LoVo (cell line): Measurements from ENCODE around the gene TOGARAM1.

Experiments used
- DNase-seq: peaks from one replicate; pipeline ENCODE4 v3.0.0-alpha.2; 2016; ENCODE audit warnings: low spot score

The TOGARAM1 gene, protein sequence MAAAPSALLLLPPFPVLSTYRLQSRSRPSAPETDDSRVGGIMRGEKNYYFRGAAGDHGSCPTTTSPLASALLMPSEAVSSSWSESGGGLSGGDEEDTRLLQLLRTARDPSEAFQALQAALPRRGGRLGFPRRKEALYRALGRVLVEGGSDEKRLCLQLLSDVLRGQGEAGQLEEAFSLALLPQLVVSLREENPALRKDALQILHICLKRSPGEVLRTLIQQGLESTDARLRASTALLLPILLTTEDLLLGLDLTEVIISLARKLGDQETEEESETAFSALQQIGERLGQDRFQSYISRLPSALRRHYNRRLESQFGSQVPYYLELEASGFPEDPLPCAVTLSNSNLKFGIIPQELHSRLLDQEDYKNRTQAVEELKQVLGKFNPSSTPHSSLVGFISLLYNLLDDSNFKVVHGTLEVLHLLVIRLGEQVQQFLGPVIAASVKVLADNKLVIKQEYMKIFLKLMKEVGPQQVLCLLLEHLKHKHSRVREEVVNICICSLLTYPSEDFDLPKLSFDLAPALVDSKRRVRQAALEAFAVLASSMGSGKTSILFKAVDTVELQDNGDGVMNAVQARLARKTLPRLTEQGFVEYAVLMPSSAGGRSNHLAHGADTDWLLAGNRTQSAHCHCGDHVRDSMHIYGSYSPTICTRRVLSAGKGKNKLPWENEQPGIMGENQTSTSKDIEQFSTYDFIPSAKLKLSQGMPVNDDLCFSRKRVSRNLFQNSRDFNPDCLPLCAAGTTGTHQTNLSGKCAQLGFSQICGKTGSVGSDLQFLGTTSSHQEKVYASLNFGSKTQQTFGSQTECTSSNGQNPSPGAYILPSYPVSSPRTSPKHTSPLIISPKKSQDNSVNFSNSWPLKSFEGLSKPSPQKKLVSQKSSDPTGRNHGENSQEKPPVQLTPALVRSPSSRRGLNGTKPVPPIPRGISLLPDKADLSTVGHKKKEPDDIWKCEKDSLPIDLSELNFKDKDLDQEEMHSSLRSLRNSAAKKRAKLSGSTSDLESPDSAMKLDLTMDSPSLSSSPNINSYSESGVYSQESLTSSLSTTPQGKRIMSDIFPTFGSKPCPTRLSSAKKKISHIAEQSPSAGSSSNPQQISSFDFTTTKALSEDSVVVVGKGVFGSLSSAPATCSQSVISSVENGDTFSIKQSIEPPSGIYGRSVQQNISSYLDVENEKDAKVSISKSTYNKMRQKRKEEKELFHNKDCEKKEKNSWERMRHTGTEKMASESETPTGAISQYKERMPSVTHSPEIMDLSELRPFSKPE (N-terminal part only)

DNA sequence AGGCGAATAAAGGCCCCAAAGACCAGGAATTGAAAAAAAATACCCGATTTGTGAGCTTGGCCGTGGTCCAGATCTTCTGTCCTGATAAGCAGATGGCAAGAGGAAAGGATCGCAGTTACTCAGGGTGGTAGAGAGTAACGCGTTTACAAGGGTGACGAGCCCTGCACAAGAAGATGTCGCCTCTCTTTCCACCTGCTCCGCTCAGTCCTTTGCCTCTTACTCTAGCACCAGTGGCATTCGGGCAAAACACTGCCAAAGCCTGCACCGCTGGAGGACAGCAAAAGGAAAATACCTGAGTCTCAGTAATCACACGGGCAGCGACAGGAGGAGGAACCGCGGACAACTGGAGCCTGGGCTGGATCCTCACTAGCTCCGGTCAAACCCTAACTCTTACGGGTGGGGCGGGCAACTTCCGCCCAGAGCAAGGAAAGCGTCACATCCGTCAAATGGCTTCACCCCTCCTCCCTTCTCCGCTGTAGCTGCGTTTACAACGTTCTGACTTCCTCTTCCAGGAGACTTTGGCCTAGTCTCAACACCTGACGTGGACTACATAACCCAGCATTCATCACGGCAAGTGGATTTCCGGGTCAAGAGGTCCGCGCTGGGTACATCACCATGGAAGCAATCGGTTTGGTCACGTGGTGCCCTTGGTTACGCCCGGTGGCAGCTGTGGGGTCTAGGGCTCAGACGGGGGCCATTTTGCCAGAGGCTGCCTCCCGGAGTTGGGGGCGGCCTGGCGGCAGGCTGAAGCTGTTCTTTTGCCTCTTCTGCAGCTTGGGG is at the start of gene TOGARAM1, which contains the start of gene KLHL28:
Gene TOGARAM1 (plus strand): TSS at position 637 of the 780 bp plus-strand sequence. CDS start 232 bp downstream, outside the sequence.
Gene KLHL28 (minus strand): TSS at position 394 of the 780 bp plus-strand sequence. CDS start 16,019 bp downstream, outside the sequence.
- peak; percentile 97 for DNase-seq

DNA sequence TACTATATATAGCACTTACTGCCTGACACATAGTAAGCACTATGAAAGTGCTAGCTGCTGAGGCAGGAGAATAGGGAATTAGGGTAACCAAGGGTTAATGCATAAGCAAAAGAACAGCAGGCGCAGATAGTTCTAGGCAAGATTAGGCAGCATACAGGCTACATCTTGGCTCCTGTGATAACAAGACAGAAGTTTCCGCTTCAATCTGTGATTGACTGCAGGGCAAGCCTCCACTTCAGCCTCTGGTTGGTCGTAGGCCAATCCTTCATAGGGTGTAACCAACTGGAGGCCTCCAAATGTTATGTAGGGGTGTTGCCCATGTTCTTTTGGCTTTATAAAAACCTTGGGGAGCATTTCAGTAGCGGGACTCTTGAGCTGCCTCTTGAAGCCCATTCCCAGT is 47.1 kb upstream of the TOGARAM1 start:
- no peak for DNase-seq

DNA sequence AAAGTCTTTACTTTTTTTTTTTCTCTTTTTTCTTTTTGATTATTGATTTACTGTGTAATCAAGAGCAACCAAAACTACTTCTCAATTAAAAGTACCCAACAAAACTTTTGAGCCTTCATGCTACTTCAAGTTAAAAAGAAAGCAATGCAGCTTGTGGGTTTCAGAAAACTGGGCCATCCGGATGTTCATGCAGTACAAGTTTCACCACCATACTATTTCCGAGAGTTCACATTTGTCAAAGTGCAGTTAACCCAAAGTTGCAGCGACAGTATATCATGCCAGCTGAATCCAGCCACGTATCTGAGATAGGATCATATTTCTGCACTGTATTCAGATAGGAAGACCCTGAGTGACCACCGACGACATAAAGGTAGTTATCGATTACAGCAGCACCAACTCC is 33.2 kb upstream of the TOGARAM1 start:
- no peak for DNase-seq

DNA sequence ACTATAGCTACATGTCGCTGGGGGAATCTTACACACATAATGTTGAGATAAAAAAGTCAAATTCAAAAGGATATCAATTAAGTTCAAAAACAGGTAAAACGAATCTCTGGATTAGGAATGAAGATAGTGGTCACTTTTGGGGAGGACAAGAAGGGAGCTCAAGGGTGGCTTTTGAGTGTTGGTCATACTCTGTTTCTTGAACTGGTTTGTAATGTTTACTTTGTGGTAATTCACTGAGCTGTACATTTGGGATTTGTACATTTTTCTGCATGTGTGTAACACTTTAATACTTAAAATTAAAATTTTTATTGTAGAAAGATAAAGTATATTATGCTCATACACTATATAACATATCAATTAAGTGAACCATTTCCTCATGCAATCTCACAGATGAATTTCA is 26.8 kb upstream of the TOGARAM1 start:
- no peak for DNase-seq

DNA sequence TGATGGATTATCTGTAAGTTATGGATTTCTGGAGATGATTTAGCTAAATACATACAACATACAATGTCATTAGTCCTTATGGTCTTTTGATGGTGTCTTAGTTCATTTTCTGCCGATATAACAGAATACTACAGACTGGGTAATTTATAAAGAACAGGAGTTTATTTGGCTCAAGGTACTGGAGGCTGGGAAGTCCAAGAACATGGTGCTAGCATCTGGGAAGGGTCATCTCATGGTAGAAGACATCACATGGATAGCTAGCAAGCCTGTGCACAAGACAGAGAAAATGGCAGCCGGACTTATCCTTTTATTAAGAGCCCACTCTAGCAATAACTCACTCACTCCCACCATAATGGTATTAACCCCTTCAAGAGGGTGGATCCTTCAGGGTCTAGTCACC is 24.4 kb upstream of the TOGARAM1 start:
- no peak for DNase-seq

DNA sequence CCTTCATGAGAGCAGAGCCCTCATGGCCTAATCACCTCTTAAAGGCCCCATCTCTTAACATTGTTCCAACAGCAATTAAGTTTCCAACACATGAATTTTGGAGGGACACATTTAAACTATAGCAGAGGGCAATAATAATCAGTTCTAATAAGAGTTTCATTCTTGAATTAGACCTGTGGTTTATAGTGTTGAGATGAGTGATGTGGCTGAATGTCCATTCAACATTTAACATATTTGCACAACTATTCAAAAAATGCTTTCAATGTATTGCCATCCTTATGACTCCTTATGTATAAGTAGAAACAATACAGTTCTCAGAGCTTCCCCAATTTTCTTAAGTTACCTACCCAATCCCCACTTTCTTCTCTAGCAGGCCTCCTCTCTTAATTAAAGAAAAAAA is 21.8 kb upstream of the TOGARAM1 start:
- DNase-seq, result no peak

DNA sequence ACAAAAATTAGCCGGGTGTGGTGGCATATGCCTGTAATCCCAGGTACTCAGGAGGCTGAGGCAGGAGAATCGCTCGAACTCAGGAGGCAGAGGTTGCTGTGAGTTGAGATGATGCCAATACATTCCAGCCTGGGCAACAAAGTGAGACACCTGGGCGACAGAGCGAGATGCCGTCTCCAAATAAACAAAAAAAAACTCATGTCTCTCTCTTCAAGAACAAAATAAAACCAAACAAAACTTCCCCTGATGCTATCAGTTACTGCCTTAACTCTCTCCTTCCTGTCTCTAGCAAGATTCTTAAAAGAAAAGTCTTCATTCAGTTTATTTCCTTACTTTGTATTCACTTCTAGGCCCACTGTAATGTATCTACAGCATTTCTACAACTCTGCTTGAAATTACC is 21.0 kb upstream of the TOGARAM1 start:
- no peak for DNase-seq

DNA sequence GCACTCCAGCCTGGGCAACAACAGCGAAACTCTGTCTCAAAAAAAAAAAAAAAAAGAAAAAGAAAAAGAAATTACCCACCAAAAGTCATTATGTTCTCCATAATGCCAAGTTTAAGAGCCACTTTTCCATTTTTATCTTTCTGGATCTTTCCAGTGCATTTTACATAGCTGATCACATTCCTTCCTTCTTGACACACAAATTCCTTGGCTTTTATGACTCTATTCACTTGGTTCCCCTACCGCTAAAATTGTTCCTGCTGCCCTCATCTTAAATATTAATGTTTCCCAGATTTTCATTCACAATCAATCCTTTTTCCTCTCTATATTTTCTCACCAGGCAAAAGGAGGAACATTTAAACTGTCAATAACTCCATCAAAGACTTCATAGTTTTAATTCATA is 20.4 kb upstream of the TOGARAM1 start:
- no peak for DNase-seq

DNA sequence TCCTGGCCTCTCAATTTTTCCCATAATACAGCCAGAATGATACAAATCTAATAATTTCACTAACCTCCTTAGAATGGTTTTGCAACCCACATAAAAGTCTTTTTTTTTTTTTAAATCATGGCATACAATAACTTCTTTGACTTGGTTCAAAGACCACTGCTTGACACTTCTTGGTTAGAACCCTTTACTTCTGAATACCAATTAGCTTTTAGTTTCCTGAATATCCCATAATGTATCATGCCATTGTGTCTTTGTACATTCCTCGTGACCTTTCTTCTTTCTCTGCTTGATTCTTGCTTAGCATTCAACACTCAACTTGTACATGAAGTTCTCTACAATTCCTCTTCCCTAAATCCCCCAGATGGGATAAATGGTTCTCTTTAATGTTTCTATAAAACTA is 19.6 kb upstream of the TOGARAM1 start:
- no peak for DNase-seq

DNA sequence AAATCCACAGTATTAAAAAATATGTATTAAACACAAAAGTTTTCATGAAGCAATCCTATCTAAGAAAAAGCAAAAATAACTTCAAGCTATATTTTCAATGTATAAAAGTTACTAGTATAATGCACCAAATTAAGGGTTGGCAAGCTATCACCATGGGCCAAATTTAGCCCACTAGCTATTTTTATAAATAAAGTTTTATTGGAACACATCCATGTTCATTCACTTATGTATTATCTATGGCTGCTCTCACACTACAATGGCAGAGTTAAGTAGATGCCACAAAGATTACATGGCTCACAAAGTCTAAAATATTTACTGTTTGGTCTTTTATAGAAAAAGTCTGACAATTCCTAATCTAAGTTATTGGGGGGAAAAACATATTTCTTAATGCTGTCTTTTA is 17.9 kb upstream of the TOGARAM1 start:
- DNase-seq, result no peak

DNA sequence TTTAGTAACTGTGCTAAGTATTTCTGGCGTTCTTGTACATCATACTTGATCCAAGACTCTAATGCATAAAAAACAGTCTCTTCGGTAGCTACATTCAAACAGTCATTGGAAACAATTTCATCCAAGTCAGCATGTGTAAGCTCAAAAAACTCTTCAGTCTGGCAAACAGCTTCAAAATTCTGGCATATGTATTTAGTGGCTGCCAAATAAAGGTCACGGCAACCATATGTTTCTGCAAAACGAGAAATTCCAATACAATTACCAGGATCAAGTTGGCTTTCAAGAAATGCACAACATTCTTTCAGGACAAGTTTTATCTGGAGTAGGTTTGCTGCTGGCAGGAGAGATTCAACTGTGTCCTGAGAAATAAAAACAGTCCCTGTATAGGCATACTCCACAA is 16.7 kb upstream of the TOGARAM1 start:
- no peak for DNase-seq

DNA sequence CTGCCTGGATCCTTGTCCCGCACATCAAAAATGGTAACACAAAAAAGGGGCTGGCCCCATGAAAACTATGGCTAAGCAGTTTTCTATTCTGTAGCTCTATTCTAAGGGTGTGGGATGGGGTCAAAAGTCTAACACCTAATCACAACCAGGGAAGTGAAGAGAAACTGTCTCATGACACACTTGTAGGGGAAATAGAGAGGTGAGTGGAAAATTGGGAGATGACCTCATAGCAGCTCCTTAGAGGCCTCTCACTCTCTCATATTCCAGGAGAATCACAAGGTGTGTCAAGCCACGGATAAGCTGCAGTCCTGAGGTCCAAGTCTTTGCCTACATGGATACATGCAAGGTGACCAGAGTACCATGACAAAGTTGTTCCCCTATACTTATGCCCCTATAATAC is 10.9 kb upstream of the TOGARAM1 start:
- no peak for DNase-seq

DNA sequence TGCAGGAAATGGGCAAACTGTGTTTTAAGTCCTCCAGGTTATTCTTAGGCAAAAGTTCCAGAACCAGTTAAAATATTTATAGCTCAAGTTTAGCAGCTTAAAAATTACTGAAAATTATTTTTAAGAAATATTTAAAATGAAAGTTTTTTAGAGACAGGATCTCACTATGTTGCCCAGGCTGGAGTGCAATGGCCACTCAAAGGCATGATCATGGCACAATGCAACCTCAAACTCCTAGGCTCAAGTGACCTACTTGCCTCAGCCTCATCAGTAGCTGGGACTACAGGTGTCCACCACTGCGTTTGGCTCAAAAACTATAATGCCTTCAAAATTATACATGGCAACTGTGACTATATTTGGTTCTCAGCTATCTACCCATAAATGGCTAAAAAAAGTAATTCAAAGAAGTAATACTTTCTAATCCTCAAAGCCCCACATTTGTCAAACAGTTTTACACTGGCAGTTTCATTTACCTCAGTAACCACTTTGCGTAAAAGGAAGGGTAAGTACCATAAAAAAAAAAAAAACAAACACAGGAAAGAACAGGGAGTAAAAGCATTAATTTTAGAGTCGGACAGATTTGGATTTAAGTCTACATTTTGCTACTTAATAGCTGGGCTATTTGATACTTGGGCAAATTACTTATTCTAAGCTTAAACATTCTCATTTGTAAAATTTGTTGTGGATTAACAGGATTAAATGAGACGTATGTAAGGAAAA is 9.4 kb upstream of the TOGARAM1 start:
- no peak for DNase-seq

DNA sequence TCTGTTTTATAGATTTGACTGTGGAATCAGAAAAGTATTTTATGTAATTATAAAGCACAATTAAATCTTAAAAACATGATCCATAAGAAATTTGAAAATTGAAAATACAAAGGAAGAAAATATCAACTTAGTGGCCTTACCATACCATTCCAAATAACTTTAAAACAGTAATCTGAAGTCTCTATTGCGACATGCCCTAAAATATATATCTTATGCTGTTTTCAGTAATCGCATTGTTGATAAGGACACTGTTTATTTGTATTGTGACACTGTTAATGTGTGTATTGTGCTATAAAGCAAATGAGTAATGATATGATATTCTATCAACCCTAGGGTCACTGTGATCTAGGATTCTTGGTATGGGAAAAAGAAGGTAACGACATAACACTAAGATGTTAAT is 7.2 kb upstream of the TOGARAM1 start:
- no peak for DNase-seq

DNA sequence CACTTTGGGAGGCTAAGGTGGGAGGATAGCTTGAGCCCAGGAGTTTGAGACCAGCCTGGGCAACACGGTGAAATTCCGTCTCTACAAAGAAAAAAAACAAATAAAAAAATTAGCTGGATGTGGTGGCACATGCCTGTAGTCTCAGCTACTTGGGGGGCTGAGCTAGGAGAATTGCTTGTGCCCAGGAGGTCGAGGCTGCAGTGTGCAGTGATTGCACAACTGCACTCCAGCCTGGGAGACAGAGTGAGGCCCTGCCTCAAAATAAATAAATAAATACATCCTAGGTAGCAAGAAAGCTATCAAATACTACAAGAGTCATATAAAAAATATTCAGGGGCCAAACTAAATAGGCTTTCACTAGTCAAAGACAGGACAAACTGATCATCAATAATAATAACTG is 6.5 kb upstream of the TOGARAM1 start:
- DNase-seq, result no peak

DNA sequence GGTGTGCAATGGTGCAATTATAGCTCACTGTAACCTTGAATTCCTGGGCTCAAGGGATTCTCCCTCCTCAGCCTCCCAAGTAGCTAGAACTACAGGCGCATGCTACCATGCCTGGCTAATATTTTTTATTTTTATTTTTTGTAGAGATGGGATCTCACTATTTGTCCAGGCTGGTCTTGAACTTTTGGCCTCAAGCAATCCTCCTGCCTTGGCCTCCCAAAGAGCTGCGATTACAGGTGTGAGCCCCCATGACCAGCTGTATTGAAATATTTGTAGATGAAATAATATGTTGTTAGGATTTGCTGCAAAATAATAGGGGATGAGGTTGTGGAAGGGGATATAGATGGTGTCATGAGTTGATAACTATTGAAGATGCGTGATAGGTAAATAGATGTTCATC is 5.1 kb upstream of the TOGARAM1 start:
- no peak for DNase-seq

DNA sequence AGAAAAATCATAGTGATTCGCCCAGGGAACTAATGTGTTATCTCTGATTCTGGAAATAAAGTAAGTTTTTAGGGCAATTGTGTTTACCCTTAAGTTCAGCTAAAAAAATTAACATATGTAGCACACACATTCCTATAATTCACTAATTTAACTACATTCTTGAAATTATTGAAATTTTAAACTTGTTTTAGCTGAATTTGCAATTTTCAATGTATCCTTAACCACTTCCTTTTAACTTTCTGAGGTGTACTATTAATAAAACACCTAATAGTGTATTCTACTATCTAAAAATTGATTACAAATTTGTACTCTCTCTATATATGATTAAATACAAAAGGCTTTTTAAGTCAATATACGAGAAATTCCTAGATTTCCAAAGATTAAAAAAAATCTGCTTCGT is 2.5 kb upstream of the TOGARAM1 start:
- DNase-seq, result no peak

DNA sequence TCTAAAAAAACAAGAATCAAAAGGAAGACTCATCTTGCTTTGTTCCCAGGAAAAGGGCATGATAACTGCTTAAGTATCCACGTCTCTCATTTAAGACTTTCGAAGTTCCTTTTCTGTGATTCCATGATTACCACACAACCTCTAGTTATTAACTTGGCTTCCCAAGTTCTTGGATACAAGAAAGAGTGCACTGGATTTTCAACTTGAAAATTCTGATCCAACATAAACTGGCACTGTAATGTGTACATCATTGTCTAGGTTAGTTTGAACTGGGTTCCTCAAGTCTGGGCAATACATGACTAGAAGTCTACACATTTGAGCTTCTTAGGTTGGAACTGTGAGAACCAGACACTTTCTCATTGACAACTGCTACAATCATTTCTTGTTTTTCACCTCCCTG is 1.8 kb upstream of the TOGARAM1 start:
- DNase-seq, result no peak

DNA sequence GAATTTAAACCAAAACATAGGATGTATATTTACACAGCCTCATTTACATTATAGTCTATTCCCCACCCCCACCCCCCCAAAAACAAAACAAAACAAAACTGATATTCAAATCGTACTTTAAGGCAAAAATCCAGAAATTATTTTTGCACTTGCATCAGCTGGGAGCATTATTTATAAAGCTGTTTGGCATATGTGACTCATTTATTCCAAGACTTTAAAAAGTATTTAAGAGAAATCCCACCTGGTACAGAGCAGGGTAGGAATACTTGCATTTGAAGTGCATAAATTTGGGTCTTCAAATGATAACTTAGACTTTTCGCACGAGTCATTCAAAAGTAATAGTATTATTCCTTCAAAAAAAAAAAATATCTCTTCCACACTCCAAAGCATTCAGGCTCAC is 1.3 kb upstream of the TOGARAM1 start:
- no peak for DNase-seq

DNA sequence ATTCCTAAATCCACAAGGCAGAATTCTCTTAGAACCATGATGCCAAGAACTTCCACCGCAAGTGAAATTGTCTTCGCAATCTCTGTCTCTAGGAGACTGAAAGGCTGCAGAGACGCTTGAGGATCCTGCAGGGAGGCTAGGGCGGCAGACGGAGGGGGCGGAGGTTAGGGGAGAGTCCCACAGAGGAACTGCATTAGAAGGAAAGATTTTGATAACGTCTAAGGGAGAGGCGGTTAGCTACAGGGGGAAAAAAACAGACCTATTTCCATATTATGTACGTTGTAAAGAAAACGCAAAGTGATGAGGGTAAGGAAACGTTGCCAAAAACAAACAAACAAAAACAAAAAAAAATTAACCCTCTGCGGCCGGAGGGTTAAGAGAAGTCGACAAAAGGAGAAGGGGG is 838 bp upstream of the TOGARAM1 start:
- peak; percentile 41 for DNase-seq
